Neural progenitor cell (in vitro differentiated cells): ENCODE results near the gene CCDC169.

Experiments used
- EZH2 ChIP-seq: fragments of 200-600 bp; sonication (generic); IDR thresholded peaks from 2 replicates; pipeline ENCODE4 v1.6.1; 2017; ENCODE audit warnings: antibody characterized with exemption, mild to moderate bottlenecking, moderate library complexity
- EZH2phosphoT487 ChIP-seq: fragments of 200-600 bp; sonication (generic); IDR thresholded peaks from 2 replicates; pipeline ENCODE4 v1.6.1; 2017; ENCODE audit warnings: antibody characterized with exemption
- TF ChIP-seq, protein P1 (sequence below): fragments of 200-600 bp; sonication (generic); IDR thresholded peaks from 2 replicates; pipeline ENCODE4 v1.5.1; 2017; ENCODE audit warnings: antibody characterized with exemption, mild to moderate bottlenecking

DNA sequence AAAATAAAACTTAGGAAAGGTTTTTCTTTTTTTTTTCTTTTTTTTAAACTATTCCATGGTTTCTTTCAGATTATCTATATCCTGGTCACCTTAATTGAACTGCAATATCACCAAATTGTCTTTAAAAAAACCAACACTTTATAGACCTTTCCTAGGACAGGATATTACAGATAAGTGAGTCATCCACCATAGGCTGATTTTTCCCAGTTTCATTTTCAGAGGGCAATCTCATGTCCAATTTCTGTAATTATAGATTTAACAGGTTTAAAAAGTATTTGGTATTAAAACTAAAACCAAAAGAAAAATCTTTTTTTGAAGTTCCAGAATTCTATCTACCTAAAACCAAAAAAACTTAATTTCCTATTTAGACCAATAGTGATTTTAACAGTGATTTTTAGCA, 35.4 kb upstream of the CCDC169 start:
- TF ChIP-seq, protein P1, sequence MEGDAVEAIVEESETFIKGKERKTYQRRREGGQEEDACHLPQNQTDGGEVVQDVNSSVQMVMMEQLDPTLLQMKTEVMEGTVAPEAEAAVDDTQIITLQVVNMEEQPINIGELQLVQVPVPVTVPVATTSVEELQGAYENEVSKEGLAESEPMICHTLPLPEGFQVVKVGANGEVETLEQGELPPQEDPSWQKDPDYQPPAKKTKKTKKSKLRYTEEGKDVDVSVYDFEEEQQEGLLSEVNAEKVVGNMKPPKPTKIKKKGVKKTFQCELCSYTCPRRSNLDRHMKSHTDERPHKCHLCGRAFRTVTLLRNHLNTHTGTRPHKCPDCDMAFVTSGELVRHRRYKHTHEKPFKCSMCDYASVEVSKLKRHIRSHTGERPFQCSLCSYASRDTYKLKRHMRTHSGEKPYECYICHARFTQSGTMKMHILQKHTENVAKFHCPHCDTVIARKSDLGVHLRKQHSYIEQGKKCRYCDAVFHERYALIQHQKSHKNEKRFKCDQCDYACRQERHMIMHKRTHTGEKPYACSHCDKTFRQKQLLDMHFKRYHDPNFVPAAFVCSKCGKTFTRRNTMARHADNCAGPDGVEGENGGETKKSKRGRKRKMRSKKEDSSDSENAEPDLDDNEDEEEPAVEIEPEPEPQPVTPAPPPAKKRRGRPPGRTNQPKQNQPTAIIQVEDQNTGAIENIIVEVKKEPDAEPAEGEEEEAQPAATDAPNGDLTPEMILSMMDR = no peak
- TF ChIP-seq EZH2phosphoT487 (no peak), EZH2 (no peak)
